ENCODE measurements around the gene NOP14.
A peak's percentile ranks its signal among the peaks of the same experiment; 100 is the strongest.
"Not testable (repeated sequence)": the region's sequence is repeated elsewhere in the genome, so short reads cannot be mapped to it uniquely, and the experiment has no call there.

NOP14 gene

GRCh38 chr4:2942532-2943363 is 20.5 kb downstream of the NOP14 start:
- DNase-seq (ENCODE audit: low spot score) = no peak

GRCh38 chr4:2942037-2942531 is 21.1 kb downstream of the NOP14 start:
- no peak for DNase-seq (ENCODE audit: low spot score)

- no peak for DNase-seq (ENCODE audit: low spot score)
These were observed 21.8 kb downstream of the NOP14 start for GRCh38 chr4:2941138-2942036.

- DNase-seq (ENCODE audit: low spot score) = no peak
These were observed 22.7 kb downstream of the NOP14 start for GRCh38 chr4:2940267-2941137.

- peak; percentile 75 for DNase-seq (ENCODE audit: low spot score)
These were observed 23.6 kb downstream of the NOP14 start for GRCh38 chr4:2939383-2940243.

GRCh38 chr4:2938906-2939305 is 24.3 kb downstream of the NOP14 start:
- no peak for DNase-seq (ENCODE audit: low spot score)

- not testable (repeated sequence) for DNase-seq (ENCODE audit: low spot score)
These were observed 24.8 kb downstream of the NOP14 start for GRCh38 chr4:2938411-2938810.

GRCh38 chr4:2937986-2938385 is 25.2 kb downstream of the NOP14 start:
- no peak for DNase-seq (ENCODE audit: low spot score)

GRCh38 chr4:2937146-2937857 is 25.9 kb downstream of the NOP14 start:
- no peak for DNase-seq (ENCODE audit: low spot score)

GRCh38 chr4:2936773-2937145 is 26.4 kb downstream of the NOP14 start:
- no peak for DNase-seq (ENCODE audit: low spot score)

GRCh38 chr4:2935762-2936743 is 27.2 kb downstream of the NOP14 start:
- no peak for DNase-seq (ENCODE audit: low spot score)

GRCh38 chr4:2934813-2935761 is 28.1 kb downstream of the NOP14 start:
- DNase-seq (ENCODE audit: low spot score) = peak; percentile 83

GRCh38 chr4:2934077-2934812 is 29.0 kb downstream of the NOP14 start:
- DNase-seq (ENCODE audit: low spot score) = no peak

GRCh38 chr4:2933566-2934076 is 29.6 kb downstream of the NOP14 start:
- DNase-seq (ENCODE audit: low spot score) = no peak

- no peak for DNase-seq (ENCODE audit: low spot score)
These were observed 30.1 kb downstream of the NOP14 start for GRCh38 chr4:2932951-2933565.

GRCh38 chr4:2932321-2932950 is 30.8 kb downstream of the NOP14 start:
- no peak for DNase-seq (ENCODE audit: low spot score)
